IMR-90 (cell line): Measurements from ENCODE around the gene KCTD11. TPM values are rescaled to one million over a fixed set of nuclear protein-coding genes. Genes with fewer than 3 reads are reported as not detected.

Source experiments
- ATAC-seq: fragments of 200-7000 bp; cut with Tn5 transposase; 2 replicates; pipeline ENCODE4 v1.9.1; 2020; ENCODE audit warnings: low read depth, mild to moderate bottlenecking, moderate library complexity
- BruUV-seq: library from RNA; stranded (reverse); fragments of 400-500 nt; replicated peaks from 2 replicates; lab custom pipeline; 2021; lab: Mats Ljungman, UMichigan
- CTCF ChIA-PET: fragments of 300-600 bp; formaldehyde crosslinking; extraction: SDS; loops from one replicate; lab custom pipeline; 2021; ENCODE audit warnings: antibody characterized with exemption; lab: Yijun Ruan, JAX
- POLR2A ChIA-PET: fragments of 300-600 bp; sonication (Branson Sonifier 250); formaldehyde crosslinking; loops from one replicate; lab custom pipeline; 2022; ENCODE audit warnings: antibody characterized with exemption; ENCODE audit not compliant: unreplicated experiment; lab: Charles Lee
- DNase-seq: peaks from one replicate; pipeline ENCODE4 v3.0.0; 2013
- H2AFZ ChIP-seq: replicated peaks from 2 replicates; pipeline ENCODE3; 2013; ENCODE audit warnings: low read length, mild to moderate bottlenecking; ENCODE audit not compliant: poor library complexity
- H2AK5ac ChIP-seq: 2 replicates; pipeline ENCODE4 v1.6.1; 2013; ENCODE audit warnings: low read depth, low read length, inconsistent platforms
- H2AK9ac ChIP-seq: replicated peaks from 2 replicates; pipeline ENCODE3; 2013; ENCODE audit warnings: mild to moderate bottlenecking, low read depth, low read length, moderate library complexity; ENCODE audit not compliant: poor library complexity
- H2BK120ac ChIP-seq: 2 replicates; pipeline ENCODE4 v1.6.1; 2013; ENCODE audit warnings: low read depth, low read length, inconsistent platforms
- H2BK15ac ChIP-seq: 3 replicates; pipeline ENCODE4 v1.6.1; 2013; ENCODE audit warnings: low read depth, low read length, inconsistent platforms
- H2BK20ac ChIP-seq: 2 replicates; pipeline ENCODE4 v1.6.1; 2013; ENCODE audit warnings: low read depth, mild to moderate bottlenecking, inconsistent platforms, low read length, moderate library complexity
- H2BK5ac ChIP-seq: 2 replicates; pipeline ENCODE4 v1.6.1; 2013; ENCODE audit warnings: mild to moderate bottlenecking, low read depth, low read length, inconsistent platforms; ENCODE audit not compliant: poor library complexity, severe bottlenecking
- H3K14ac ChIP-seq: replicated peaks from 2 replicates; pipeline ENCODE4 v1.6.1; 2013; ENCODE audit warnings: low read depth, low read length, inconsistent platforms
- H3K18ac ChIP-seq: 2 replicates; pipeline ENCODE4 v1.6.1; 2013; ENCODE audit warnings: low read depth, low read length, control low read depth
- H3K23ac ChIP-seq: 2 replicates; pipeline ENCODE4 v1.6.1; 2013; ENCODE audit warnings: low read depth, low read length, inconsistent platforms
- H3K27ac ChIP-seq: 2 replicates; pipeline ENCODE4 v1.5.1; 2013; ENCODE audit warnings: mild to moderate bottlenecking, control low read depth, low read length; ENCODE audit not compliant: insufficient read depth
- H3K27me3 ChIP-seq: 2 replicates; pipeline ENCODE4 v1.6.1; 2013; ENCODE audit warnings: low read length; ENCODE audit not compliant: control insufficient read depth, insufficient read depth
- H3K36me3 ChIP-seq: 2 replicates; pipeline ENCODE4 v1.6.1; 2013; ENCODE audit warnings: low read length, mixed read lengths; ENCODE audit not compliant: control insufficient read depth, insufficient read depth
- H3K4ac ChIP-seq: 2 replicates; pipeline ENCODE4 v1.6.1; 2013; ENCODE audit warnings: low read depth, low read length, inconsistent platforms
- H3K4me1 ChIP-seq: 2 replicates; pipeline ENCODE4 v1.6.1; 2013; ENCODE audit warnings: low read length, mixed read lengths; ENCODE audit not compliant: control insufficient read depth, insufficient read depth
- H3K4me2 ChIP-seq: 2 replicates; pipeline ENCODE4 v1.6.1; 2013; ENCODE audit warnings: low read depth, mild to moderate bottlenecking, control low read depth, low read length, moderate library complexity
- H3K4me3 ChIP-seq: 2 replicates; pipeline ENCODE4 v1.5.1; 2013; ENCODE audit warnings: low read depth, mild to moderate bottlenecking, control low read depth, low read length, moderate library complexity; ENCODE audit not compliant: insufficient read depth
- H3K56ac ChIP-seq: 2 replicates; pipeline ENCODE4 v1.6.1; 2013; ENCODE audit warnings: low read length, inconsistent platforms; ENCODE audit not compliant: insufficient read depth; ENCODE audit errors: extremely low read depth
- H3K79me1 ChIP-seq, 2 experiments: 2 replicates each; pipeline ENCODE4 v1.6.1; 2013; ENCODE audit warnings: low read length in 2 of 2, inconsistent platforms in 1 of 2, low read depth in 1 of 2
- H3K9ac ChIP-seq: 2 replicates; pipeline ENCODE4 v1.6.1; 2013; ENCODE audit warnings: low read depth, low read length, control low read depth
- H3K9me1 ChIP-seq: 2 replicates; pipeline ENCODE4 v1.6.1; 2013; ENCODE audit warnings: low read length, inconsistent platforms; ENCODE audit not compliant: insufficient read depth
- H3K9me3 ChIP-seq: 2 replicates; pipeline ENCODE4 v1.6.1; 2013; ENCODE audit warnings: low read length; ENCODE audit not compliant: control insufficient read depth, insufficient read depth
- H4K20me1 ChIP-seq: 2 replicates; pipeline ENCODE4 v1.6.1; 2013; ENCODE audit warnings: low read length, inconsistent platforms; ENCODE audit not compliant: insufficient read depth
- H4K5ac ChIP-seq: 2 replicates; pipeline ENCODE4 v1.6.1; 2013; ENCODE audit warnings: mild to moderate bottlenecking, low read depth, low read length, control low read depth
- H4K8ac ChIP-seq, 2 experiments: 2 replicates each; pipeline ENCODE4 v1.6.1; 2013; ENCODE audit warnings: low read depth in 2 of 2, low read length in 2 of 2, control low read depth in 1 of 2, inconsistent platforms in 1 of 2
- H4K91ac ChIP-seq: 2 replicates; pipeline ENCODE4 v1.6.1; 2013; ENCODE audit warnings: low read depth, low read length, inconsistent platforms; ENCODE audit not compliant: insufficient read depth
- CEBPB ChIP-seq: IDR thresholded peaks from 2 replicates; pipeline ENCODE4 v1.6.1; 2012; ENCODE audit warnings: low read depth, low read length, improper control_type of control experiment
- CHD1 ChIP-seq: IDR thresholded peaks from 2 replicates; pipeline ENCODE4 v1.6.1; 2012; ENCODE audit warnings: low read depth, low read length, improper control_type of control experiment
- FOS ChIP-seq: fragments of 150-350 bp; IDR thresholded peaks from 2 replicates; pipeline ENCODE4 v1.6.1; 2016; ENCODE audit warnings: low read depth, low read length
- MAFK ChIP-seq: IDR thresholded peaks from 2 replicates; pipeline ENCODE4 v1.6.1; 2012; ENCODE audit warnings: low read depth, low read length, improper control_type of control experiment
- MAZ ChIP-seq: IDR thresholded peaks from 2 replicates; pipeline ENCODE4 v1.6.1; 2012; ENCODE audit warnings: low read depth, mild to moderate bottlenecking, low read length, improper control_type of control experiment, moderate library complexity, borderline replicate concordance
- MXI1 ChIP-seq: IDR thresholded peaks from 2 replicates; pipeline ENCODE4 v1.6.1; 2012; ENCODE audit warnings: low read depth, mild to moderate bottlenecking, low read length, moderate library complexity, borderline replicate concordance
- NFE2L2 ChIP-seq: fragments of 150-350 bp; IDR thresholded peaks from 2 replicates; pipeline ENCODE4 v1.6.1; 2016; ENCODE audit warnings: low read depth, mild to moderate bottlenecking, low read length
- POLR2A ChIP-seq: IDR thresholded peaks from 2 replicates; pipeline ENCODE4 v1.6.1; 2012; ENCODE audit warnings: mild to moderate bottlenecking, low read depth, low read length
- RAD21 ChIP-seq: IDR thresholded peaks from 2 replicates; pipeline ENCODE4 v1.6.1; 2012; ENCODE audit warnings: low read length, improper control_type of control experiment
- RFX5 ChIP-seq: IDR thresholded peaks from 2 replicates; pipeline ENCODE4 v1.8.0; 2012; ENCODE audit warnings: low read depth, mild to moderate bottlenecking, low read length, moderate library complexity
- SMC3 ChIP-seq: fragments of 150-350 bp; IDR thresholded peaks from 2 replicates; pipeline ENCODE4 v1.6.1; 2016; ENCODE audit warnings: low read depth, mild to moderate bottlenecking, antibody characterized with exemption, low read length, moderate library complexity
- WGBS, 2 experiments: methylation state at CpG; one replicate each; pipeline versions ENCODE4 v1.1.5 to v1.1.7; 2013; ENCODE audit warnings: missing lambda C conversion rate in 2 of 2; ENCODE audit not compliant: insufficient read length in 1 of 2; ENCODE audit errors: extremely low coverage in 2 of 2; 5-methylcytosine and 5-hydroxymethylcytosine counted together
- dilution Hi-C: fragments of 300-500 bp; cut with HindIII; formaldehyde crosslinking; loops from one replicate; pipeline ENCODE4 v1.14.3; 2018; ENCODE audit warnings: low sequenced_read_pairs; ENCODE audit not compliant: unreplicated experiment
- in situ Hi-C: fragments of 300-500 bp; cut with MboI; formaldehyde crosslinking; loops from 3 replicates; pipeline ENCODE4 v1.14.3; 2019; ENCODE audit warnings: low sequenced_read_pairs, inconsistent platforms, mixed read lengths
- intact Hi-C: fragments of 100-400 bp; cut with micrococcal nuclease; formaldehyde crosslinking; loops from 2 replicates; pipeline ENCODE4 v1.10.0; 2022
- polyA plus RNA-seq, 3 experiments: library from polyadenylated mRNA; depleted of rRNA; stranded (reverse); fragments of >200 nt; gene quantifications; 2 replicates each; pipeline ENCODE4 v1.2.3, GENCODE V29; 2012; ENCODE audit warnings: low replicate concordance in 1 of 3
- total RNA-seq: library from RNA; depleted of rRNA; stranded (reverse); fragments of >200 nt; gene quantifications from 2 replicates; pipeline ENCODE4 v1.2.3, GENCODE V29; 2012
- TF ChIP-seq, protein P1 (sequence below): fragments of 150-350 bp; IDR thresholded peaks from 2 replicates; pipeline ENCODE4 v1.6.1; 2017; ENCODE audit warnings: mild to moderate bottlenecking, antibody characterized with exemption, low read length, low read depth
- TF ChIP-seq, protein P2 (sequence below): conservative IDR thresholded peaks from 2 replicates; pipeline ENCODE4 v1.5.1; 2012; ENCODE audit warnings: mild to moderate bottlenecking, low read depth, low read length, improper control_type of control experiment
- TF ChIP-seq, protein P3 (sequence below): fragments of 150-350 bp; IDR thresholded peaks from 2 replicates; pipeline ENCODE4 v1.6.1; 2016; ENCODE audit warnings: low read depth, mild to moderate bottlenecking, low read length, moderate library complexity, borderline replicate concordance

KCTD11 gene
- total and polyA plus RNA-seq, 2 of the 4 experiments (the other 2 are of a cell fraction) = 10.8 to 16.4 TPM

DNA sequence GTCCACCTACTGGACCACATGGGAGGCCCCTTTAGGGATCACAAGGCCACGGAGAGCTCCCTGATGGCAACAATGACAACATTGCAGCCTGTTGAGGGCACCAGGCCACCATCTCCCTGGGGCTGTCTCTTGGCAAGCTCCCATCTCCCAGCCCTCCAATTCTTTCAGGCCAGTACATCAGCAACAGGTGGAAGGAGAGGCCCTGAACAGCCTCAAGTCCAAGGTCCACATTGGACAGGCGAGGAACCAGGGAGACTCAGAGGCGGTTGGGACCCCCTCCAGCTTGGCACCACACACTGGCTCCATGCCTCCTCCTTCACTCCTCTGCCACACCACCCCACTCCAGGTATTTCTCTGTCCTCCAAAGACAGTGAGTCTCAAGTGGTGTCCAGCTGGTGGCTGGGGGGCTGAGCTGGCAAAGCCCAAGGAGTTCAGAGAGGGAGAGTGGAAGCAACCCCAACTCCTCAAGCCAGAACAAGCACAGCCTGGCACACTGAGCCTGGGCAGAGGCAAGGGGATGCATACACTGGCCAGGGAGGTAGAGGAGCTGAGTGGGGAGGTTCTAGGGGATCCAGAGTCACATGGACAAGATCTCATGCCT, 16.9 kb upstream of the KCTD11 start:
- Histone ChIP-seq H3K9ac (no peak overlapping the region), H3K23ac (no peak overlapping the region), H2BK5ac (no peak overlapping the region), H4K8ac (no peak overlapping the region), H2BK20ac (no peak overlapping the region), H3K27me3 (peaks cover 11% of the 10 kb centered on the region), H2AK5ac (no peak overlapping the region), H4K20me1 (no peaks in the 10 kb centered on the region), H3K56ac (no peak overlapping the region), H3K4me1 (peaks cover 3% of the 10 kb centered on the region; the same call in 1 of the 2 replicates), H2AFZ (no peak overlapping the region), H3K4ac (no peak overlapping the region), H3K79me1 (no peaks in the 10 kb centered on the region), H3K9me1 (no peaks in the 10 kb centered on the region), H2AK9ac (no peak overlapping the region), H3K14ac (no peak overlapping the region), H4K91ac (no peak overlapping the region), H2BK120ac (no peak overlapping the region), H3K36me3 (no peaks in the 10 kb centered on the region), H3K9me3 (no peaks in the 10 kb centered on the region), H3K27ac (no peak overlapping the region), H3K4me2 (no peak overlapping the region), H4K5ac (no peak overlapping the region), H3K18ac (no peak overlapping the region), H3K4me3 (no peak overlapping the region), H2BK15ac (no peak overlapping the region)
- in situ Hi-C loops = loop anchor here (5.0 kb wide), 1 partner anchor 58 kb away; no protein-coding TSS in a partner anchor
- ATAC-seq (no peak), DNase-seq (no peak)
- WGBS, 2 experiments = 60% methylated on average over 1 of the region's 3 CpGs; no CpG with 5 or more reads in 1 of the 2 experiments
- BruUV-seq = no TSS peak
- TF ChIP-seq RFX5 = no peak
- TF ChIP-seq MAZ = no peak
- TF ChIP-seq POLR2A = no peak
- no peak for TF ChIP-seq SMC3
- no peak for TF ChIP-seq CEBPB
- TF ChIP-seq FOS = no peak
- no peak for TF ChIP-seq CHD1
- no peak for TF ChIP-seq MXI1
- TF ChIP-seq, protein P1, sequence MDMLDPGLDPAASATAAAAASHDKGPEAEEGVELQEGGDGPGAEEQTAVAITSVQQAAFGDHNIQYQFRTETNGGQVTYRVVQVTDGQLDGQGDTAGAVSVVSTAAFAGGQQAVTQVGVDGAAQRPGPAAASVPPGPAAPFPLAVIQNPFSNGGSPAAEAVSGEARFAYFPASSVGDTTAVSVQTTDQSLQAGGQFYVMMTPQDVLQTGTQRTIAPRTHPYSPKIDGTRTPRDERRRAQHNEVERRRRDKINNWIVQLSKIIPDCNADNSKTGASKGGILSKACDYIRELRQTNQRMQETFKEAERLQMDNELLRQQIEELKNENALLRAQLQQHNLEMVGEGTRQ = no peak
- TF ChIP-seq, protein P2, sequence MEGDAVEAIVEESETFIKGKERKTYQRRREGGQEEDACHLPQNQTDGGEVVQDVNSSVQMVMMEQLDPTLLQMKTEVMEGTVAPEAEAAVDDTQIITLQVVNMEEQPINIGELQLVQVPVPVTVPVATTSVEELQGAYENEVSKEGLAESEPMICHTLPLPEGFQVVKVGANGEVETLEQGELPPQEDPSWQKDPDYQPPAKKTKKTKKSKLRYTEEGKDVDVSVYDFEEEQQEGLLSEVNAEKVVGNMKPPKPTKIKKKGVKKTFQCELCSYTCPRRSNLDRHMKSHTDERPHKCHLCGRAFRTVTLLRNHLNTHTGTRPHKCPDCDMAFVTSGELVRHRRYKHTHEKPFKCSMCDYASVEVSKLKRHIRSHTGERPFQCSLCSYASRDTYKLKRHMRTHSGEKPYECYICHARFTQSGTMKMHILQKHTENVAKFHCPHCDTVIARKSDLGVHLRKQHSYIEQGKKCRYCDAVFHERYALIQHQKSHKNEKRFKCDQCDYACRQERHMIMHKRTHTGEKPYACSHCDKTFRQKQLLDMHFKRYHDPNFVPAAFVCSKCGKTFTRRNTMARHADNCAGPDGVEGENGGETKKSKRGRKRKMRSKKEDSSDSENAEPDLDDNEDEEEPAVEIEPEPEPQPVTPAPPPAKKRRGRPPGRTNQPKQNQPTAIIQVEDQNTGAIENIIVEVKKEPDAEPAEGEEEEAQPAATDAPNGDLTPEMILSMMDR = no peak
- TF ChIP-seq, protein P3, sequence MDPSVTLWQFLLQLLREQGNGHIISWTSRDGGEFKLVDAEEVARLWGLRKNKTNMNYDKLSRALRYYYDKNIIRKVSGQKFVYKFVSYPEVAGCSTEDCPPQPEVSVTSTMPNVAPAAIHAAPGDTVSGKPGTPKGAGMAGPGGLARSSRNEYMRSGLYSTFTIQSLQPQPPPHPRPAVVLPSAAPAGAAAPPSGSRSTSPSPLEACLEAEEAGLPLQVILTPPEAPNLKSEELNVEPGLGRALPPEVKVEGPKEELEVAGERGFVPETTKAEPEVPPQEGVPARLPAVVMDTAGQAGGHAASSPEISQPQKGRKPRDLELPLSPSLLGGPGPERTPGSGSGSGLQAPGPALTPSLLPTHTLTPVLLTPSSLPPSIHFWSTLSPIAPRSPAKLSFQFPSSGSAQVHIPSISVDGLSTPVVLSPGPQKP = no peak
- TF ChIP-seq MAFK = no peak
- no peak for TF ChIP-seq RAD21
- no peak for TF ChIP-seq NFE2L2
- intact Hi-C loops = no loop called here
- dilution Hi-C loops = no loop called here
- CTCF ChIA-PET = no interaction called here
- POLR2A ChIA-PET = no interaction called here
